IPS DF 4.7 (cell line): ENCODE results near the gene APOA5.
"Not testable (repeated sequence)": the region's sequence is repeated elsewhere in the genome, so short reads cannot be mapped to it uniquely, and the experiment has no call there.

ENCODE experiments used
- DNase-seq: peaks from one replicate; pipeline ENCODE4 v3.0.0-alpha.2; 2013; ENCODE audit warnings: low spot score; ENCODE audit errors: extremely low read depth

APOA5 gene

DNA sequence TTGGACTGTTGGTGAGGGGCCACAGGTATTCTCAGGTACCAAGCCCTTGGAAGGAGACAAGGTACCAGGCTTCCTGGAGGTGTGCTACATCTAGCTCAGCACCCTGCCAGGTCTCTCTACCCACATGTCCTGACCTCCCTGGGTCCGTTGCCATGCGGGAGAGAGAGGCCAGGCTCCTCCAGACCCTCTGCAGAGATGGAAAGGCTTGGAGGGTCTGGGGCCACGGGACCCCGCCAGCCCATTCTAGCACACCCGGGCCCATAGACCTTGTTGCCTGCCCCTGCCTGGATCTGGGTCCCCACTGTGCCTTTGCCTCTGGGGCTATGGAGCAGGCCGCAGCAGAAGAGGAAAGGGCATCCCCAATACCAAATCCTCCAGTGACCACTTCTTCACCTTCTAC lies 35.8 kb upstream of the APOA5 start:
- no peak for DNase-seq

DNA sequence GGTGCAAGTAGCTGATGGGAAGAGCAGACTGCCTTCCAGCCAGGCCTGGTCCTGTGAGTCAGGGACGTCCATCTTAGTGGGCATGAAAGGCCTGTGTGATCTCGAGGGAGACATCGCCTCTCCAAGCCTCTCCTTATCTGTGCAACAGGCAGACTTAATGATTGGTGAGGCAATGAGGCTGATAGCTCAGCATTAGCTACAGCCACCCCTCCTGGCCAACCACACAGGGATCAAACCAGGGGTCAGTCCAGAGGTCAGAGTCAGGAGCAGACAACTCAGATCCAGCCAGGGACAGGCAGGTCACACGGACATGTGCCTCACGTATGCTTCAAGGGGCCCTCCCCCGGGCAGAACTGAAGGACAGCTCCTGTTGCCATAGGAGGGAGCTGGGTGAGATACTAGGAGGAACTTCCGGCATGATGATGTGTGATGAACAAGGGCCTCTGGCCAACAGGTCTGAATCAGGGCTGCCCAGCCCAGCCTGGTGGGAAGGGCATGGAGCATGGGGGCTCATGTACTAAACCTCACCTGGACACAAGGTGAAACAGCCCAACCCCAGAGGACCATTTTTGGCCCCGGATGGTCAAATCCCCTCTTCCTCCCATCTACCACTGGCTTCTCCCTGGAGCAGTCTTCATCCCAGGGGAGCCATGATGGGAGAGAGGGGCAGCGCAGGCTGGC lies 35.2 kb upstream of the APOA5 start:
- no peak for DNase-seq

DNA sequence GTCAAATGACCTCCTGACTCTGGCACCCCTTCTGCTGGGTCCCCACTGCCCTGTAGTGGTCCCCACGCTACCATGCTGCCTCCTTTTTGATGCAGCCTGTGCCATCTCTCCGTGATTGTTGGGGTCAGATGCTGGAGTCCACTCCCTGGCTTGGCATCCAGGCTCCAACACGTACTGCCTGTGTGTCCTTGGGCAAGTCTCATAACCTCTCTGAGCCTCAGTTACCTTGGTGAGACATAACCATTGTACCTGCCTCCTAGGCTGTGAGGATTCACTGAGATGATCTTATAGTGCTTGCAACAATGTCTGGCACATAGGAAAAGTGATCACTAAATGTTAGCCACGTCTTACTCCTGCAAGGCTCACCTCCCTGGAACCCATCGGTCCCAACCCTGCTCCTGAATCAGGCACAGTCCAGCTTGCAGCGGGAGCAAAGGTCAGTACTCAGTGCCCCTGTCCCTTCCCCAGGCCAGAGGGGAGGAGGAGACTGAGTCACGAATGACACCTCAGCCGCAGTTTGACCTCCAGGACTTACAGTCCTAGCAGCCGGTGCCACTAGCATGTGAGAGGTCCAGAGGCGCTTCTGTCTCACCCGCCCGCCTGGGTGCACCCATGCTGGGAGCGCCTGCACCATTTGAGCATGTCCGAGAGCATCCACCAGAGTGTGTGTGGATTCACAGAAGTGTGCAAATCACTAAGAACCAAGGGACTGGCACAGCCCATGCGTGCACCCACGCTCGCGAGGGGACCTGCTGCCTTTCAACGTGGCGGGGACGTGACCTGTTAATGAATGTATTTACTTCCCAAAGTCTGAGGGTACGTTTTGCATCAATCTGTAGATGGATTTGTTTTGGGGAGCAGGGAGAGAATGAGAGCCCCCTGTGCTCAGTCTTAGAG lies 34.4 kb upstream of the APOA5 start:
- DNase-seq: no peak

DNA sequence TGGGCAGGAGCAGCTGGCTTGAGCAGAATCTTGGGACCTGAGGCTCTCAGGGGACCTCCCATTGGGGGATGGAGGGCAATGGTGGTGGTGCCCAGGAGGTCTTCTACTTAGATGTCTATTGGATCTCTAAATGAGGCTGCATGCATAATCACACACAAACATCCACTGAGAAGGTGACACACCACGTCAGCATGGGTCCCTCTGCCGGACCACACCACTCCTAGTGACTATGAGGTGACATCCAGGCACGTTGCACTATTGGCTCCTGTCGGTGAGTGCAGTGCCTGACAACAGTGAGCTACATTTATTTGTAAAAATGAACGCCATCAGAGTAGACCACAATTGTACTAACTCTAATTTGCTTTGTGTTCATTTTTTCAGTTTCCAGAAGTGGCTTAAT lies 33.8 kb upstream of the APOA5 start:
- DNase-seq: no peak

DNA sequence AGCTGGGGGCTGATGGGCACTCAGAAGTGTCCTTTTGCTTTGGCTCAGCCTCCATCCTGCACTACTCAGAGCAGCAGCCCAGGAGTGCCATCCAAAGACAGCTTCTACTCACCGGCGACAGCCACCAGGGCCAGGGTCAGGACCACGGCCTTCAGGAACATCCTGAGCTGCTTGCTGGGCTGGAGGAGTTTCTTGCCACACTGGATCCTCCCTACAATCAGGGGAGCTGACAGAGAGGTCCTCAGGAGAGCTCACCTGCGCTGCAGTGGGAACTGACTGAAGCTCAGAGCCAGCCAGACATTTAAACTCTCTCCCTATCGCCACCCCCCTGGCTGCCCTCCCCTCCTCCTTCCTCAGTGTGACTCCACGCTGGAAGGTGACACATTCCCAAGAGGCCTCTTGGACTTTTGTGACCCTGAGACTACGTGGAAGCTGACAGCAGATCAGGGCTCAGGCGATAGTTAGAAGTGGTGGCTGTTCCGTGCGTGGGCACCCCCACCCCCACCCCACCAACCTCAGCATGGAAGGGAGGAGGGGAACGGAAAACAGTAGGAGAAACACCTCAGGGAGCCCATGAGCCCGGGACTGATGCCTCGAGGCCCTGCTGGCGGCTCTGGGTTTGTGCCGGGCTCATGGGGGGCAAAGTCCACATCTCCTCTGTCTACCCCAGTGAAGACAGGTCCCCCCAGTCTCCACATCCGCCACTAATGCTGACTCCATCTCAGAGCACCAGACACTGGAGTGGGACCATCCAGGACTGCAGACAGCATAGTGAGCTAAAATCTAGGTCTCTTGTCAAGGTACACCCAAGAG lies 31.6 kb upstream of the APOA5 start, which contains the start of gene APOA4:
Gene APOA4, minus strand, starts transcription at position 274 of the 813 bp plus-strand sequence. Its CDS starts 113 bp downstream, at position 161.
- DNase-seq: no peak

DNA sequence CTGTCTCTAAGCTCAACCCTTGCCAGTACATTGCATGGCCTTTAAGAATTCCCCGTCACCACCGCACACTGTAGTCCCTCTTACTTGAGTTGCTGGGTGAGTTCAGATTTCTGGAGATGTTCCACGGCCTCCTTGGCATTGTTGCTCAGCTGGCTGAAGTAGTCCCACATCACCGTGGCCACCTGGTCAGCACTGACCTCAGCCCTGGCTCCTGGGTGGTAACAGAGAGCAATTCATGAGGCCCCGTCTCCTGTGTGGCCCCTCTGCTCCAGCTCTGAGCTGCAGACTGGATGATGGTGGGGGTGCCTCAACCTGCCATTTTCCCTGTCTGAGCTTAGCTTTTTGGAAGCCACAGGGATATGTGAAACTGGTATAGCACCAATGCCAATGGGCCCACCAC lies 30.9 kb upstream of the APOA5 start:
- no peak for DNase-seq

DNA sequence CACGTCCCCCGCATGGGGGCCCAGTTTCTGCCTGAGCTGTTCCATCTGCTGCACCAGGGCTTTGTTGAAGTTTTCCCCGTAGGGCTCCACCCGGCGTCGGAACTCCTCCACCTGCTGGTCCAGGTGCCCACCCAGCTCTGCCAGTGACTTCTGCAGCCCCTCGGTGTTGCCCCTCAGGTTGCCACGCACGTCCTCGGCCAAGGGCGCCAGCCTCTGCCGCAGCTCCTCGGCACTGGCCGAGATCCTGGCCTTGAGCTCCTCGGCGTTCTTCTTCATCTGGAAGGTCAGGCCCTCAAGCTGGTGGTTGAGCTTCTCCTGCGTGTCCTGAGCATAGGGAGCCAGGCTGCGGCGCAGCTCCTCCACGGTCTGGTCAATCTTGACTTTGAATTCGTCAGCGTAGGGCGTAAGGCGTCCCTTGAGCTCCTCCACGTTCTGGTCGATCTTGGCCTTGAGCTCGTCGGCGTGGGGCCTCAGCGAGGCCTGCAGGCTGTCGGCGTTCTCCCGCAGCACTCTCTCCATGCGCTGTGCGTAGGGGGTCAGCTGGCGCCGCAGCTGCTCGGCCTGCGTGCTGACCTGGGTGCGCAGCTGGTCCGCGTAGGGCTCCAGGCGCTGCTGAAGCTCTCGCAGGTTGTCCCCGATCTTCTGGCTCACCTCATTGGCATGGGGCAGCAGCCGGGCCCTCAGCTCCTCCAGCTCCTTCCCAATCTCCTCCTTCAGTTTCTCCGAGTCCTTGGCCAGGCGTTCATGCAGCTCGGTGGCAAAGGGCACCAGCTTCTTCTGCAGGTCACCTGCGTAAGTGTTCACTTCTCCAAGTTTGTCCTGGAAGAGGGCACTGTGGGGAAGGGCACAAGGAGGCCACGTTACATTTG lies 29.6 kb upstream of the APOA5 start:
- DNase-seq: no peak

DNA sequence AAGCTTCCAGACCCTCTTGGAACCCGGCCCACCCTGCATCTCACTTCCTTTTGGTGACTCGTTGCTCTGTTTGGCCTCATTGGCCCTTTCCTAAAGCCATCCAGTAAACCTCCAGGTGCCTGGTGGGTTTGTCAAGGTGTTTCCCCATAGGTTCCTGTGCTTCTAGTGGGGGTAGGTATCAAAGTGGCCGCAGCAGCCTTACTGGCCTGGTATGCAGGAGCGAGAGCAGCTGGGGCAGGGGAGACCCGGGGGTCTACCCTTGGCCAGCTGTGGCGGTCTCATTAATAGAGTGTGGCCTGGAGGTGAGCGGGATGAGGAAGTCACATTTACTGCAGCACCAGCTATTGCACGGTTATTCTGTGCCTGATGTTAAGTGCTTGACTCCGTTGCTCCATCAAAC lies 27.4 kb upstream of the APOA5 start:
- DNase-seq: no peak

DNA sequence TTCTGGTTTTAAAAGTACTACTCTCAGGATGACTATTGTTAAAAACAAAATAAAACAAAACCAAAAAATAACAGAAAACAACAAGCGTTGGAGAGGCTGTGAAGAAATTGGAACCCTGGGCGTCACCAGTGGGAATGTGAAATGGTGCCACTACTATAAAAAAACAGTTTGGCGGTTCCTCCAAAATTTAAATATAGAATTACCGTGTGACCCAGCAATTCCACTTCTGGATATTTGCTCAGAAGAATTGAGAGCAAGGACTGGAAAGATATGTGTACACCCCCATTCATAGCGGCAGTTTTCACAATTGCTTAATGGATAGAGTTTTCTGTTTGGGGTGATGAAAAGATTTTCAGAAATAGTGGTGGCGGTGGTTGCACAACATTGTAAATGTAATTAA lies 22.8 kb upstream of the APOA5 start:
- DNase-seq: no peak

DNA sequence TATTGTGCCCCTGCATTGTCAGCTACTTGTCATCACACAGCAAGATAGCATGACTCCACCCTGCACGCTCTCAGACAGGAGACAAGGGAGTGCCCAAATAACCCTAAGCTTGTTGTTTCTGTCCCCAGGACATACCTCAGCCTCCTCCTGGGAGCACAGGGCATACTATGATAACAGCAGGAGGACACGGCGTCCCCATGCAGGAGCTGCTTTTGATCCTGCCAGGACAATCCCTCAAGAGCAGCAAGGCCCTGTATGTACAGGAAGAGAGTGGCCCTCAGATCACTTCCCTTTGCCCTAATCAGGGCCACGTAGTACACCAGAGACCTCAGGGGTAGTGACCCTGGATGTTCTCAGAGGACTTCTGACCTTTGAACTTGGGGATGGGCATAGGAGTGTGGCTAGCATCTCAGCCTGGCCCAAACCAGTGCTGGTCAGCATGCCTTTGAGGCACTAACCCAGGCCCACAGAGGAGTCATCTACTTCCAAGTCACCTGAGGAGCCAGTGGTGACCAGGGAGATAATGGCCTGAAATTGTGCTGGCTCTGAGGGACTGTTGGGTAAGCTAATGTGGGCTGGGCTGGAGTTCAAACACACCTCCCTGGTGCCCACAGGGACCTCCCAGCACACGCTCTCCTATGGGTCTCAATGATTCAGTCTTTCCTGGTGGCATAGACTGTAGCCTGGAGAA lies 22.2 kb upstream of the APOA5 start:
- no peak for DNase-seq

DNA sequence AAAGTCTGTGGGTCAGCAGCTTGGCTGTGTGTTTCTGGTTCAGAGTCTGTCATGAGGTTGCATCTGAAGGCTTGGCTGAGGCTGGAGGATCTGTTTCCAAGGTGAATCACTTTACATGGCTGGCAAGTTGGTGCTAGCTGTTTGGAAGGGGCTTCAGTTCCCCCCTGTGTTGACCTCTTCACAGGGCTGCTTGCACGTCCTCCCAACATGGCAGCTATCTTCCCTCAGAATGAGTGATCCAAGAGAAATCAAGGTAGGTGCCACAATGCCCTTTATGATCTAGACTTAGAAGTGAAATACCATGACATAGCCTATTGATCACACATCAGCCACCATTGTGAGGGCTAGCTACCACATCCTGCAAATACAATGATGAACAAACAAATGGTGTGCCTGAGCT lies 21.5 kb upstream of the APOA5 start:
- DNase-seq: no peak

DNA sequence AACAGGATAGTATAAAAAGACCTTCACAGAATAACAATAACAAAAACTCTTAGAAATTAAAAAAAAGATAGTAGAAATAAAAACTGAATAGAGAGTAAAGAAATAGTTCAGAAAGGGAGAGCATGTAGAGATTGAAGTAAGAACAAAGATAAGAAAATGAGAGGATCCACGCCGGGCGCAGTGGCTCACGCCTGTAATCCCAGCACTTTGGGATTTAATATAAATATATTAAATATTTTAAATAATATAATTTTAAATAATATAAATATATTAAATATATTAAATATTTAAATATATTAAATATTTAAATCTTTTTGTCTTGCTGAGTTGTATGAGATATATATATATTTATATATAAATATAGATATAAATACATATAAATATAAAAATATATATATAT lies 20.4 kb upstream of the APOA5 start:
- no peak for DNase-seq

DNA sequence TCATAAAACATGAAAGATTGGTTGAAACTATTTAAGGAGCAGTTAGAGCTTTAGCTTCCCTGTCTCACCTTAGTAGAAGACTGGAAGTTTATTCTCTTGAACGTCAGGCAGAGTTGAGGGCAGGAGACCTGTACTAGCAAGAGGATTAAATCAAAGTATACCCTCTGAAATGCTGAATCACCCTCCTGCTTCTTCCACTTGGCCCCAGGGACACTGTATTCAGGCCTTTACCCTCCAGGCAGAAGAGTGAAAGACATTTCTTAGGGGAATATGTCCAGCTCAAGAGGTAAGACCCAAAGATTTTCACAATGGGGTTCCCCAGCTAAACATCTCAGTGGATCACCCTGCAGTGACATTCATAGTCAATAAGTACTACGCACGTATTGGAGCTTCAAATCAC lies 19.5 kb upstream of the APOA5 start:
- no peak for DNase-seq

DNA sequence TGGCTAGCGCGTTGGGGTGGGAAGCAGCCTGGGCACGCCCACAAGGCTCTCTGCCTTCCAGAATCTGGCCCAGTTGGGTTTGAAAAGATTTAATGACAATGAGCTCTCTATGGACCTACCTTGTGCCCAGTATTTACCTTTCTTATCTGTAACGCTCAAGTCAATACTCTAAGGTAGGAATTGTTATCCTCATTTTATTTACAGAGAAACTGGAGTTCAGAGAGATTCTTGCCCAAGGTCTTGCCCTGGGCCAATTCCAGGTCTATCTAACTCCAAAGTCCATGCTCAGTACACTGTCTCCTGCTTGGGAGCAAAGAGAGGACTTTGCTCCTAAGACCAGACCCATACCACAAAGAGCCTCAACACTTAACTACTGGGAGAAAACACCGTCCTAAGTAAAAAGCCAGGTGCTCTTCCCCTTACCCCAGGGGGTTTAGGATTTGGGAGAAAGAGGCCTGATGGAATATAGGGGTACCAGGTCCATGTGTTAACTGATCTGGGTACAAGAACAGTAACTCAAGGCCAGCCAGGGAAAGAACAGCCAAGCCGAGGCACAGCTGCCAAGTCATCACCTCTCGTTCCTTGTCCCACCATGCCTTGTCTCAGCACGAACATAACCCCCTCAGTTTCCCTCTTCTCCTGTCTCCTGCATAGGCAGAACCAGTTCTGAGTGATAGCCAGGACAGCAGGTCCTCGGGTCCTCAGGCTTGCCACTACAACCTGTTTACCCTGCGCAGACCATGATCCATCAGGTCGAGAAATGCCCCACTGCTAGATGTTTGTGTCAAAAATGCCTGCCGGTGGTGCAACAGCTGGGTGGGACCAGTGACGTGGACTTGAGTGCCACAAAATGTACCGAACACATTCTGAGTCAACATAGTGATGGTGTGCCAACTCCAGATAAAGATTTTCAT lies 16.8 kb upstream of the APOA5 start:
- DNase-seq: no peak

DNA sequence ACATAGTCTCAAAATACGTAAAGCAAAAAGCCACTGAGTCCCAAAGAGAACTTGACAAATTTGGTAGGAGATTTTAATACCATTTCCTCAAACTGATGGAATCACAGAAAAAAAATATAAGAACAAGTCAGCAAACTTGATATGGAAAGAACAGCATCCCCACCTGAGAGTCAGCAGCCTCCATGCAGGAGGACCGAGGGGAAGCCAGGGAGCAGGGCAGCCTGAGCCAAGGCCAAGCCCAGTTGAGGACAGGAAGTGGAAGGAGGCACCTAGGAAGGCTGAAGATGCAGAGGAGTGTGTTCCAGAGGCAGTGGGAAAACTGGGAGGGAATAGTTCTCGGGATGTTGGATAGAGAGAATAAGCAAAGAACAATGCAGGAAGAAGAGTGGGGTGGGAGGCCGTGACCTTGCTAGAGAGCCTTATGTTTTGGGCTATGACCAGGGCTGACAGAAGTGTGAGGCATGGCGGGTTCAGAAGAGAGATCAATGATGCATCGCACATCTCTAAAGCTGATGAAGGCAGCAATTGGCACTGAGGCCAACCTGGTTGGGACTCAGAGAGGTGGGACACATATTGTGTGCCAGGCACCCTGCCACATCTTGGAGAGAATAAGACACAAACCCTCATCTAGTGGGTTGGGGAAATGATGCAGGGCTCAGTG lies 16.1 kb upstream of the APOA5 start:
- DNase-seq: no peak

DNA sequence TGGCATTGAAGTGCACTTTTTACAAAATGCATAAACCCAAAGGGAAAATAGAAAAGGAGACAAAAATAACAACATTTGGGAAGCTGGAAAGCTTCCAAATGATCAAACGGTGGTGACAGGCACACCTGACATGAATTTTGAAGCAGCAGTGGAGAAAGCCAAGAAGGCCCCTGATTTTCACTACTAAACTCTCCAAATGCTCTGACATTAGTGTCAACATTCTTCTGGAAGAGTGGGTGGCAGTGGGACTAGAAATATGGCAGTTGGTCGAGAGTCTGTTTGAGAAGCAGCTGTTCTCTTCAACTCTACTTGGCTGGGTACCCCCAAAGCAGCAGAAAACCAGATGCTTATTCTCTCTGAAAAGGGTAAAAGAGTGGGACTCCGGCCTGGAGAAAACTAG lies 12.3 kb upstream of the APOA5 start:
- DNase-seq: no peak

DNA sequence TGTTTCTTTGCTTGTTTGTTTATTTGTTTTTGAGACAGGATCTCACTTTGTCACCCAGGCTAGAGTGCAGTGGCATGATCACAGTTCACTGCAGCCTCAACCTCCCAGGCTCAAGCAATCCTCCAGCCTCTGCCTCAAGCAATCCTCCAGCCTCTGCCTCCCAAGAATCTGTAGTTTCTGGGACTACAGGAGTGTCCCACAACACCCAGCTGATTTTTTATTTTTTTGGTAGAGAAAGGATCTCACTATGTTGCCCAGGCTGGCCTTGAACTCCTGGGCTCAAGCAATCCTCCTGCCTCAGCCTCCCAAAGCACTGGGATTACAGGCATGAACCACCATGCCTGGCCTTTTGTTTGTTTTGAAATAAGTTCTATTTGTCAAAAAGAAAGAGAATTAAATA lies 10.0 kb upstream of the APOA5 start:
- DNase-seq: not testable (repeated sequence)

DNA sequence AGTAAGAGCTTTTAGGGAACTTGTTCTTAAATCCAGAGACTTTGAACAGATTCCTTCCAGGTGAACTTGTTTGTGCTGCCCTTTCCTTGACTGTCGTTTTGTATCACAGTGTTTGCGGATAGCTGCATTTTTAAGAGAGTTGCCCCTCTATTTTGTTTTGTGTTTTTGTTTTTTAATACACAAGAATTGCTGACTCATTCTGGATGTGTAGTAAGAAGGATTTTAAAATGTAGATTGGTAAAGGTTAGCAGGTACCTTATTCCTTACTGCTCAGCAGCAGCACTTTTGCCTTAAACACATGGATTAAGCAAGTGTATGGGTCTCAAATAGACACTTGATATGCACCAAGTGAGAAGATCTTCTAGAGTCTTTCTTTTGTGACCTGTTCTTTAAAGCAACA lies 8.9 kb upstream of the APOA5 start:
- DNase-seq: no peak

DNA sequence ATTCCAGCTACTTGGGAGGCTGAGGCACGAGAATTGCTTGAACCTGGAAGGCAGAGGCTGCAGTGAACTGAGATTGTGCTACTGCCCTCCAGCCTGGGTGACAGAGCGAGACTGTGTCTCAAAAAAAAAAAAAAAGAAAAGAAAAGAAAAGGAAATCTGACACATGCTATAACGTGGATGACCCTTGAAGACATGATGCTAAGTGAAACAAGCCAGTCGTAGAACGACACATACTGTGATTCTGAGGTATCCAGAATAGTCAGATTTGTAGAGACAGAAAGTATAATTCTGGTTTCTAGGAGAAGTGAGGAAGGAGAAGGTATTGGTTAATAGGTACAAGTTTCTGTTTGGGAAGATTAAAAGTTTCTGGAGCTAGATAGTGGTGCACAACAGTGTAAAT lies 6.7 kb upstream of the APOA5 start:
- no peak for DNase-seq
